OCI-LY3 (cell line): ENCODE results near the gene SPPL3.

Source experiments
- H2AFZ ChIP-seq: fragments of 200-600, 300-600 bp; shearing (Covaris generic); 2 replicates; pipeline ENCODE4 v1.6.0; 2014; ENCODE audit warnings: antibody characterized with exemption, low read depth, low read length
- H3K27ac ChIP-seq: fragments of 200-600, 300-600 bp; sonication (generic); 2 replicates; pipeline ENCODE4 v1.5.1; 2014; ENCODE audit warnings: mild to moderate bottlenecking, low read length, moderate library complexity, mixed read lengths
- H3K27me3 ChIP-seq: fragments of 200-600, 300-600 bp; sonication (generic); 2 replicates; pipeline ENCODE4 v1.6.1; 2014; ENCODE audit warnings: low read depth, low read length, mixed read lengths
- H3K36me3 ChIP-seq: fragments of 200-600, 300-600 bp; sonication (generic); replicated peaks from 2 replicates; pipeline ENCODE3; 2014; ENCODE audit warnings: low read depth, low read length, mixed read lengths
- H3K4me1 ChIP-seq: fragments of 300-600, 200-600 bp; sonication (generic); 2 replicates; pipeline ENCODE4 v1.6.1; 2014; ENCODE audit warnings: low read length, mixed read lengths
- H3K4me2 ChIP-seq: fragments of 200-600, 300-600 bp; sonication (generic); 2 replicates; pipeline ENCODE4 v1.6.1; 2014; ENCODE audit warnings: low read length, mixed read lengths
- H3K4me3 ChIP-seq: fragments of 300-600, 200-600 bp; sonication (generic); 2 replicates; pipeline ENCODE4 v1.5.1; 2014; ENCODE audit warnings: antibody characterized with exemption, mild to moderate bottlenecking, low read length, moderate library complexity
- H3K79me2 ChIP-seq: fragments of 300-600, 200-600 bp; shearing (Covaris generic); 2 replicates; pipeline ENCODE4 v1.6.1; 2014; ENCODE audit warnings: mild to moderate bottlenecking, low read length, mixed read lengths
- H3K9ac ChIP-seq: fragments of 300-600, 200-600 bp; shearing (Covaris generic); 2 replicates; pipeline ENCODE4 v1.6.0; 2014; ENCODE audit warnings: mild to moderate bottlenecking, low read length, moderate library complexity
- H3K9me3 ChIP-seq: fragments of 200-600, 300-600 bp; shearing (Covaris generic); 2 replicates; pipeline ENCODE4 v1.6.1; 2014; ENCODE audit warnings: low read length, mixed read lengths; ENCODE audit not compliant: insufficient read depth
- H4K20me1 ChIP-seq: fragments of 200-600, 300-600 bp; sonication (generic); 2 replicates; pipeline ENCODE4 v1.6.1; 2016; ENCODE audit warnings: low read length, mixed read lengths; ENCODE audit not compliant: insufficient read depth
- EZH2phosphoT487 ChIP-seq: fragments of 200-600 bp; shearing (Covaris generic); IDR thresholded peaks from 2 replicates; pipeline ENCODE4 v1.6.1; 2018; ENCODE audit warnings: antibody characterized with exemption, mixed run types, low read depth
- TF ChIP-seq, protein P1 (sequence below): fragments of 200-600, 300-600 bp; sonication (generic); IDR thresholded peaks from 2 replicates; pipeline ENCODE4 v1.5.1; 2014; ENCODE audit warnings: antibody characterized with exemption, low read length, low read depth

SPPL3 gene

DNA sequence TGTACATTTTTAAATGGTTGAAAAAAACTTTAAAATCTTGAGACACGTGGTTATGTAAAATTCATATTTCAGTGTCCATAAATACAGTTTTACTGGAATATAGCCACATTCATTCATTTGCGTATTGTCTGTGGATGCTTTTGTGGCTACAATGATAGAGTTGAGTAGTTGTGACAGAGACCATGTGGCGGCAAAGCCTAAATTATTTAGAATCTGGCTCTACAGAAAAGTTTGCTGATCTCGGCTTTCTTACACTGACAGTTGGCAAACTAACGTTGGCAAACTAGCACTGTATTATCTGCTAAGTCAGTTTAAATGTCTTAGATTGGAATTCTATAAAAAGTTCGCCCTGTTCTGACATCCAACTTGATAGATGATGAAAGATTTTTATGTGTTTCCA, 191.5 kb downstream of the SPPL3 start:
- peaks cover 27% of the 10 kb centered on the region for H3K36me3 ChIP-seq
- H3K9ac ChIP-seq = no peak overlapping the region

More for the DNA sequence above, 191.5 kb downstream of the SPPL3 start:
- Histone ChIP-seq H3K4me3 (no peak overlapping the region), H3K27ac (no peak overlapping the region), H2AFZ (no peak overlapping the region), H3K4me1 (peaks cover 13% of the 10 kb centered on the region), H3K27me3 (no peaks in the 10 kb centered on the region), H4K20me1 (0 out of 2 replicates have a peak, but pooled peaks cover 5% of the 10 kb centered on the region), H3K4me2 (no peak overlapping the region), H3K9me3 (no peaks in the 10 kb centered on the region), H3K79me2 (peaks cover 19% of the 10 kb centered on the region)
- TF ChIP-seq EZH2phosphoT487 = no peak
- TF ChIP-seq, protein P1, sequence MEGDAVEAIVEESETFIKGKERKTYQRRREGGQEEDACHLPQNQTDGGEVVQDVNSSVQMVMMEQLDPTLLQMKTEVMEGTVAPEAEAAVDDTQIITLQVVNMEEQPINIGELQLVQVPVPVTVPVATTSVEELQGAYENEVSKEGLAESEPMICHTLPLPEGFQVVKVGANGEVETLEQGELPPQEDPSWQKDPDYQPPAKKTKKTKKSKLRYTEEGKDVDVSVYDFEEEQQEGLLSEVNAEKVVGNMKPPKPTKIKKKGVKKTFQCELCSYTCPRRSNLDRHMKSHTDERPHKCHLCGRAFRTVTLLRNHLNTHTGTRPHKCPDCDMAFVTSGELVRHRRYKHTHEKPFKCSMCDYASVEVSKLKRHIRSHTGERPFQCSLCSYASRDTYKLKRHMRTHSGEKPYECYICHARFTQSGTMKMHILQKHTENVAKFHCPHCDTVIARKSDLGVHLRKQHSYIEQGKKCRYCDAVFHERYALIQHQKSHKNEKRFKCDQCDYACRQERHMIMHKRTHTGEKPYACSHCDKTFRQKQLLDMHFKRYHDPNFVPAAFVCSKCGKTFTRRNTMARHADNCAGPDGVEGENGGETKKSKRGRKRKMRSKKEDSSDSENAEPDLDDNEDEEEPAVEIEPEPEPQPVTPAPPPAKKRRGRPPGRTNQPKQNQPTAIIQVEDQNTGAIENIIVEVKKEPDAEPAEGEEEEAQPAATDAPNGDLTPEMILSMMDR = no peak
